Measurements from ENCODE around the gene CHMP3. TPM values are rescaled to one million over a fixed set of nuclear protein-coding genes. Genes with fewer than 3 reads are reported as not detected.
A peak's percentile ranks its signal among the peaks of the same experiment; 100 is the strongest.
"Not testable (repeated sequence)": the region's sequence is repeated elsewhere in the genome, so short reads cannot be mapped to it uniquely, and the experiment has no call there.

Gene CHMP3
- 52.5 and 69.4 TPM in 2 replicates for total RNA-seq (2014; rRNA removed; shearing (Covaris generic); ENCODE audit: low replicate concordance)

DNA sequence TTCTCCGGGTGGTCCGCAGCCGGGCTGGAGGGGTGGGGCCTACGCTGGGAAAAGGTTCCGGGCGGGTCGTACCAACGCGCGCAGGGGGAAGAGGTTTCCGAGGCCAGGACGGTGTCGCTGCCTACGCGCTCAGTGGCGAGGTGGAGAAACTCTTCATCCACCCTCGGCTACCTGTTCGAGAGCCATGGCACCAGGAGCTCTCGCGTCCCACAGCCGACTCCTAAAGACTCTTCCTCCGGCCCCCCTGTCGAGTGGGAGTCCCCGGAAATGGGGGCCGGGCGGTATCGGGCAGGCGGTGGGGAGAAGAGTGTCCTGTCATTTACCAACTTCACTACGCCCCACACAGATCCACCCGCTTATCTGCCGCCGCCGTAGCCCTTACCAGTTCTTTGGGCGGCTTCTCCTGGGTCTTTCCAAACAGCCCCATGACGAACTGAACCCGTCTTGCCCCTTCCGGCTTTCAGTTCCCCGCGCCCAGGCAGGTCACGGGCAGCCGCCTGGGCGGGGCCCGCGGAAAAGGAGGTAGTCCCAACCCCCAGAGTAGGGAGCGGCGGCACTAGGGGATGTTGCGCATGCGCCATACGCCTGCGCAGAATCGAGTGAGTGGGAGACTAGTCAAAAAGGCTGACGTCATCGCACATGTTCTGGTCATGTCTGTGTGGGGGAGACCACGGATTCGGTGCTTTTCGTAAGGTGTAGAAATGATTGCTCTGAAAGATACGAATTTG lies at the start of gene CHMP3:
CHMP3 (minus strand) TSS at position 522 of the 728 bp plus-strand sequence; CDS start at position 427, 95 bp downstream.
- H3K9me3 ChIP-seq = no peaks in the 10 kb centered on the region
- DNase-seq = peak; percentile 94
- no peaks in the 10 kb centered on the region for H3K27me3 ChIP-seq
- peaks cover 14% of the 10 kb centered on the region for H3K36me3 ChIP-seq
- peak within 1 kb of the TSS; percentile 99 for H3K4me3 ChIP-seq

DNA sequence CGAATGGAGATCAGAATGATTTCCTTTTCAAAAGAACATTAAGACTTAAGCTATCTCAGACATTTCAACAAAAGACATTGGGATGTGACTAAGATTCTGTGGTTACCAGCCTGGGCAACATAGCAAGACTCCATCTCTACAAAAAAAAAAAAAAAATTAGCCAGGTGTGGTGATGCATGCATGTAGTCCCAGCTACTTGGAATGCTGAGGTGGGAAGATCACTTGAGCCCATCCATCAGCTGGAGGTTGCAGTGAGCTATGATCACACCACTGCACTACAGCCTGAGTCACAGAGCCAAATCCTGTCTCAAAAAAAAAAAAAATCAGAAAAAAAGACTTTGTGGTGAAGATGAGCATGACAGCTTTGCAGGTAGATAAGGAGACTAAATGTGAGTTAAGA lies 47.6 kb upstream of the CHMP3 start:
- DNase-seq = no peak
- Histone ChIP-seq H3K4me3 (no peak overlapping the region), H3K36me3 (peaks cover 14% of the 10 kb centered on the region), H3K27me3 (no peaks in the 10 kb centered on the region), H3K9me3 (no peaks in the 10 kb centered on the region)

DNA sequence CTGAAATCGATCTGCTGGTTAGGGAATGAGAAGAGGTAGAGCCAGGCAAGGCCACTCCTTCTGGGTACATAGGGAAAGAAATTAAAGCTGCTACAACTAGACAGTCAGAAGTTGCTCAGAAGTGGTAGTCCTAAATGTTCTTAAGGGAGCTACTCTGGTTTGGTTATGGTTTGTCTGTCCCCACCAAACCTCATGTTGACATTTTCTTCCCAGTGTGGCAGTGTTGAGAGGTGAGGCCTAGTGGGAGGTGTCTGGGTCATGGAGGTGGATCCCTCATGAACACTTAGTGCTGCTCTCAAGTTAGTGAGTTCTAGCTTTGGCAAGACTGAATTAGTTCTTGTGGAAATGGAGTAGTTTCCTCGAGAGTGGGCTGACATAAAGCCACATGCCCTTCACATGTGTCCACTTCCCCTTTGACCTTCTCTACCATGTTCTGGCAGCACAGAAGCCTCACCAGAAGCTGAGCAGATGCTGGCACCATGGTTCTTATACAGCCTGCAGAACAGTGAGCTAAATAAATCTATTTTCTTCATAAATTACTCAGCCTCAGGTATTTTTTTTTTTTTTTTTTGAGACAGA lies 45.7 kb upstream of the CHMP3 start:
- H3K27me3 ChIP-seq = no peaks in the 10 kb centered on the region
- DNase-seq = no peak
- peaks cover 18% of the 10 kb centered on the region for H3K36me3 ChIP-seq
- no peak overlapping the region for H3K4me3 ChIP-seq
- no peaks in the 10 kb centered on the region for H3K9me3 ChIP-seq

DNA sequence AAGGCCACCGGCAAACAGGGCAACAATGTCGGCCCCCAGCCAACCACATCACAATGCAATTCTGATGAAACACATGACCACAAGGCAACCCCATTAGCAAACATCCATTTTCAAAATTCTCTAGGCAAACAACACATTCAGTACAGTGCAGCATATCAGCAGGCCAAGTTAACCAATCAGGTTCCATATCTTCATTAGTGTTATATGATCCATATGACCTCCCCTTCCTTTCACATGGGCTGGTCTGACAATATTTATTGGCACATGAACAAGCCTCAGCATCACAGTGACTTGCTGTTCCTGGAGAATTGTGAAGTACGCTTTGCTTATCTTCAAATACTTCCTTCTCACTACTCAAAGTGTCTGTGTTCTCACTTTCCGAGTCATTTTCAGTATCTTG lies 40.7 kb upstream of the CHMP3 start:
- no peak for DNase-seq
- Histone ChIP-seq H3K9me3 (no peaks in the 10 kb centered on the region), H3K36me3 (peaks cover 12% of the 10 kb centered on the region), H3K27me3 (no peaks in the 10 kb centered on the region), H3K4me3 (no peak overlapping the region)

DNA sequence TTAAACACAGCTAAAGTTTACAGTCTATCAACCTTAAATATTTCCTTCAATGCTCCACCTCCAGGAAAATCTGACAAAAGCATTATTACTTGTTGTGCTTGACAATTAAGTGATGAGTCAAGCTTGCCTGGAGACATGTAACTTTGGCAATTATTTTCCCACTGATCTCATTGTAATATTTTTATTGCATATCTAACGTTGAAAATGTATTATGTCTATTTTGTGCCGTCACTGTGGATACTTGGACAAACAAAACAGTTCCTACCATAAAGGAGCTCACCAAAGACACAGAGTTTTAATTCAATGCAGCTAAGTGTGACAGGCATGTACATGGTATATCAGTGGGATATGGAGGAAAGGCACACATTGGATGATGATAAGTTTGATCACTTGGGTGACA lies 35.7 kb upstream of the CHMP3 start:
- peaks cover 1% of the 10 kb centered on the region; the same call in 1 of the 2 replicates for H3K36me3 ChIP-seq
- DNase-seq = no peak
- no peaks in the 10 kb centered on the region for H3K9me3 ChIP-seq
- no peaks in the 10 kb centered on the region for H3K27me3 ChIP-seq
- no peak overlapping the region for H3K4me3 ChIP-seq

DNA sequence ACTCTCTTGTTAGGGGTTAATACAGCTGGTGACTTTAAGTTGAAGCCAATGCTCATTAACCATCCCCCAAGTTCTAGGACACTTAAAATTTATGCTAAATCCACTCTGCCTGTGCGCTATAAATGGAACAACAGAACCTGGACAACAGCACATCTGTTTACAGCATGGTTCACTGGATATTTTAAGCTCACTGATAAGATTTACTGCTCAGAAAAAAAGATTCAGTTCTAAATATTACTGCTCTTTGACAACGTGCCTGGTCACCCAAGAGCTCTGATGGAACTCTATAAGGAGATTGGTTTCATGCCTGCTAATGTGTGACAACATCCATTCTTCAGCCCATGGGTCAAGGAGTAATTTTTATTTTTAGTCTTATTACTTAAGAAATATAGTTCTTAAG lies 32.9 kb upstream of the CHMP3 start:
- no peak for DNase-seq
- Histone ChIP-seq H3K4me3 (no peak overlapping the region), H3K27me3 (no peaks in the 10 kb centered on the region), H3K36me3 (no peaks in the 10 kb centered on the region), H3K9me3 (no peaks in the 10 kb centered on the region)

DNA sequence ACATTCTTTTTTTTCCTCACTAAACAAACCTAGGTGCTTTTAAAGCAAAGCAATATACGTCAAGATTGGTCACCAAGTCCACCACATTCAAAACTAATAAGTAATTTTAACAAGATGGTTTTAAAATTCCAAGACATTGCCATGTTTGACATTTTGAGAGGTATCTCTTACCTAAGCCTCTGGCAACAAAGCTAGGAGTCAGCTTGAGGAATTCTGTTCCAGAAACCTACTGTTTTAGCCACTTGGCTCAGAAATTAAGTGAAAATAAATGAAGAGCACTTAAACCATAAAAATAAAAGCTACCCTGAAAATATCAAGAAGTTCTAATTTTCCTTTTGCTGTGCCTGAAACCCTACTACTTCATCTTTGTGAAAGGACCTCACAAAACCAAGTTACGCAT lies 30.0 kb upstream of the CHMP3 start:
- Histone ChIP-seq H3K9me3 (no peaks in the 10 kb centered on the region), H3K36me3 (no peaks in the 10 kb centered on the region), H3K27me3 (no peaks in the 10 kb centered on the region; the same call in 1 of the 2 replicates), H3K4me3 (no peak overlapping the region)
- DNase-seq = no peak

DNA sequence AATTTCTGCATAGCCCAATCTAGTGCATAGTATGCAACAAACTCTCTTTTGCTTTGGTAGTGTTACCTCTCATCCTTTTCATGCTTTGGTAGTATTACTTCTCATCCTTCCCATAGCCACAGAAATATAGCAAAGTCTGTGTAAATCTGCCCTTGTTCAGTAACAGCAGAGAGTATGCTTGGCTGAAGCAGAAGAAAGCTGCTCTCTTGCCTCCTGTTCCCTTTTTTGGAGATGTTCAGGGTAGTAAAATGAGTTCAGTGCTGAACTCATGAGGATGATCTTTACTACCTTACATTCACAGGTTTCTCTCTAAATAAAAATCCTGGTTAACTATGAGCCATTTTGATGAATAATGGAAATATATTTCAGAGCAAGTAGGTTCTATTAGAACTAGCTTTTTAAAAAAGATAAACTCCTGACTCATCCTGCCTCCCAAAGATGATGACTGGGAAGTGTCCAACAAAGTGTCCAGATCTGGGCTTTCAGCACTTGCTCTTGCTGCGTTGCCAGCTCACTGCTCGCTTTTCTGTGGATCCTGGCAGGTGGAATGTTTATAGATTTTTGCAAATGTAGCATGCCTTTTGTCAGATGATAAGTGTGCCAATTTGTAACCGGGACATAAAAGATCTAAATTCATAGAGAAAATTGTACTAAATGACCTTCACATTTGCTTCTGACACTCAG lies 29.4 kb upstream of the CHMP3 start:
- Histone ChIP-seq H3K27me3 (no peaks in the 10 kb centered on the region; the same call in 1 of the 2 replicates), H3K36me3 (no peaks in the 10 kb centered on the region), H3K9me3 (no peaks in the 10 kb centered on the region), H3K4me3 (no peak overlapping the region)
- DNase-seq = peak; percentile 23

DNA sequence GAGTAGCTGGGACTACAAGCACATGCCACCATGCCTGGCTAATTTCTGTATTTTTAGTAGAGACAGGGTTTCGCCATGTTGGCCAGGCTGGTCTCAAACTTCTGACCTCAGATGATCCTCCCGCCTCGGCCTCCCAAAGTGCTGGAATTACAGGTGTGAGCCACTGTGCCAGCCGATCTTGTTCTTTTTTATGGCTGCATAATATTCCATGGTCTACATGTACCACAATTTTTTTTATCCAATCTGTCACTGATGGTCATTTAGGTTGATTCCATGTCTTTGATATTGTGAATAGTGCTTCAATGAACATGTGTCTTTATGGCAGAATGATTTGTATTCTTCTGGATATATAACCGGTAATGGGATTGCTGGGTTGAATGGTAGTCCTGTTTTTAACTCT lies 26.5 kb upstream of the CHMP3 start:
- H3K4me3 ChIP-seq, H3K9me3 ChIP-seq, DNase-seq, H3K27me3 ChIP-seq, H3K36me3 ChIP-seq: not testable (repeated sequence)

DNA sequence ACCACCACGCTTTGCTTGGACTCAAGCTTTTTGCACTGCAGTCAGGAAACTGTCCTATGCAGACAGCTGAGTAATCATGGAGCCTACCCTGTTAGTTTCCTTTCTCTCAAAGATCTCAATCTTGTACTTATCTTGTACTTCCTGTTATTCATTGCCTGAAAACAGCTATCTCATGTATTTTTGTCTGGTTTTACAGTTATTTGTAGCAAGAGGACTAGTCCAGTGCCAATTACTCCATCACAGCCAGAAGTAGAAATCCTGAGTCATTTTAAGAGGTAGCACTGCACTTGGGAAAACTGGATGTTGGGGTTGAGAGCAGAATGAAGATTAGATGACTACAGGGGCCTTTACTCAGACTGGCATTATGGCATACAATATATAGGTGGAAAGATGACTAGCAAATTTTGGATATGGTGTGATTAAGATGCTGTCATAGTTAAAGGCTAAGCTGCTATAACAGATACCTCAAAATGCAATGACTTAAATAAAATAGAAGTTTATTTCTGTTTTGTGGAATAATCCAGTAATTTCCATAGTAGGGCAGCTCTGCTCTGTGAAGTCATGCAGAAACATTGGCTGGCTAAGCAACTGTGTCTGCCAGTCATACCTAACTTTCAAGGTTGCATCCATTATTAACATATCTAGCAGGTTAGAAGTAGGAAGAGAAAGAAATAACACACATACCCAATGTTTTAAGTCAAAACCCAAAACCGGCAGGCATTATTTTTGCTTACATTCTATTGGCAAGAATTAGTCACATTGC lies 21.1 kb upstream of the CHMP3 start:
- Histone ChIP-seq H3K27me3 (no peaks in the 10 kb centered on the region), H3K9me3 (no peaks in the 10 kb centered on the region), H3K36me3 (no peaks in the 10 kb centered on the region), H3K4me3 (no peak overlapping the region)
- DNase-seq = no peak

DNA sequence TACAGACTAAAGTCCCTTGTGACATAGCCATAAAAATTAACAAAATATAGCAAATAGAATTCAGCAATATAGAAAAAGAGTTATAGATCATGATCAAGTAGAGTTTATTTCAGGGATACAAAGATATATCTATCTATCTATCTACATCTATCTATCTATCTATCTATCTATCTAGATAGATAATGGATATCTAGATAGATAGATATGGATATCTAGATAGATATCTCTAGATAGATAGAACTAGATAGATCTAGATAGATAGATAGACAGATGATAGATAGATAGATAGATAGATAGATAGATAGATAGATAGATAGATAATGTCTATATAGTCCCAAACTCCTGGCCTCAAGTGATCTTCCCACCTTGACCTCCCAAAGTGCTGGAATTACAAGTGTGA lies 17.3 kb upstream of the CHMP3 start:
- H3K9me3 ChIP-seq = no peaks in the 10 kb centered on the region
- no peak overlapping the region for H3K4me3 ChIP-seq
- H3K27me3 ChIP-seq = no peaks in the 10 kb centered on the region
- DNase-seq = no peak
- no peaks in the 10 kb centered on the region for H3K36me3 ChIP-seq

DNA sequence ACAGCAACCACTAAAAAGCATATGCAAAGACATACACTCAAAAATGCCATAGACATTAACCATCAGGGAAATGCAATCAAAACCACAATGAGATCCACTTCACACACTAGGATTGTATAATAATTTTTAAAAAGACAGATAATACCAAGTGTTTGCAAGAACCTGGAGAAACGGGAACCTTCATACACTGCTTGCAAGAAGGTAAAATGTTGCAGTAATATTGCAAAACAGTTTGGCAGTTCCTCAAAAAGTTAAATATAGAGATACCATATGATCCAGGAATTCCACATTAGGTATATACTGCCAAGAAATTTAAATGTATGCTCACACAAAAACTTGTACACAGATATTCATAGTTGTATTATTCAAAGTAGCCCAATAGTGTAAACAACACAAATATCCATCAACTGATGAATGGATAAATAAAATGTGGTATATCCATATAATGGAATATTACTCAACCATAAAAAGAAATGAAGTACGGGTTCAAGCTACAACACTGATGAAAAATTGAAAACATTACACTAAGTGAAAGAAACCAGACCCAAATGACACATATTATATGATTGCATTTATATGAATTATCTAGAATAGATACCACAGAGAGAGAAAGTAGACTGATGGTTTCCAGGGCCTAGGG lies 14.7 kb upstream of the CHMP3 start:
- DNase-seq = no peak
- Histone ChIP-seq H3K36me3 (no peaks in the 10 kb centered on the region), H3K9me3 (no peaks in the 10 kb centered on the region), H3K27me3 (no peaks in the 10 kb centered on the region), H3K4me3 (no peak overlapping the region)

DNA sequence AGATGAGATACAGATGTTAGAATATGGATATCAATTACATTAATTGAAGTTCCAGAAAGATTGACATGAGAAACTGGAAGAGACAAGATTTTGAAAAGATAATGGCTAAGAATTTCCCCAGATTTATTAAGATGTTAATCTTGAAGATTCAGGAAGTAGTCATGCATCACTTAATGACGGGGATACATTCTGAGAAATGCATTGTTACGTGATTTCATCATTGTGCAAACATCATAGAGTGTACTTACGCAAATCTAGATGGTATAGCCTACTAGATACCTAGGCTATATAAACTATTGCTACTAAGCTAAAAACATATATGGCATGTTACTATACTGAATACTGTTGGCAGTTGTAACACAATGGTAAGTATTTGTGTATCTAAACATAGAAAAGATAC lies 6.8 kb upstream of the CHMP3 start:
- H3K36me3 ChIP-seq = no peaks in the 10 kb centered on the region
- no peaks in the 10 kb centered on the region for H3K27me3 ChIP-seq
- no peak overlapping the region for H3K4me3 ChIP-seq
- H3K9me3 ChIP-seq = no peaks in the 10 kb centered on the region
- no peak for DNase-seq

DNA sequence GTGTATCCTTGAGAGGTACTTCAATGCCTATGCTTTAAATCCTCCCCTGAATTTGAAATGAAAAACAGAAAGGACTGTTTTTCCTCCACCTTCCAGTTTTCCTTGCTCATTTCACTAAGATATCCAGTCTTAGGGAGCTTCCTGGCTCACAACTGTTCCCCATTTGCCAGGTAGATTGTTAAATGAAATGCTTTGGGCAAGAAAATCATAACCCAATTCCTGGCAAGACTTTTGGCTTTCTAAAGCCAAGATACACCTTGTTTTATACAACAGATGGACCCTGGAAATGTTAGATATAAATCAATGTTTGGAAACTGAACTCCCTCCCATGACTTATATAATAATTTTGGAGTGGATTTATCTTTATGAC lies 3.6 kb upstream of the CHMP3 start:
- H3K9me3 ChIP-seq = no peaks in the 10 kb centered on the region
- DNase-seq = no peak
- no peak overlapping the region for H3K4me3 ChIP-seq
- peaks cover 5% of the 10 kb centered on the region for H3K36me3 ChIP-seq
- H3K27me3 ChIP-seq = no peaks in the 10 kb centered on the region

DNA sequence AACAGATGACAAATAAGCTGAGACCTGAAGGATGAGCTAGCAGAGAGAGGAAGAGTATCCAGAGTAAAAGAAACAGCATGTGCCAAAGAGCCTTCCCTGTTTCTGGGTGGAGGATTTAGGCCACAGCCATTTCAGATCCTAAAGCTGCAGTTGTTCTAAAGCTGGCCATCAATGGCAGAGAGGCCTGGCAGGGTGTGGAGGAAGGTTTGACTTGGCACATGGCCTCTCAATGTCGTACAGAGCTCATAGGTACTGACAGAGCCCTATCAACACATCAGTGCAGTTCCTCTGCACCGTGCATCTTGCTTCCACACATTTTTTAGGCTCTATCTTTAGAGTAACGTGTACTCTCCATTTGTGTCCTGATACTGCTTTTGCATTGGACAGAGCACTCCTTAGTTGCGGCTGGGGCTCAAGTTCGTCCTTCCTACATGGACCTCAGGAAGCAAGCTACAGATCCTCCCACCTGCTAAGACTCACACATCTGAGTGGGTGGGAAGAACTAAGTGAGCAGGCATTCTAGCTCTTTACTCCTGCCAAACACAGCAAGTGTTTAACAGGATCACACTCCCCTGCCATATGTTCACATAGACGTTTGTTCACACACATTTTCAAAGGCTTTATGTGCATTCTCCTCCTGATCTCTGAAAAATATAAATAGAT lies 3.0 kb upstream of the CHMP3 start:
- no peaks in the 10 kb centered on the region for H3K27me3 ChIP-seq
- no peak for DNase-seq
- H3K36me3 ChIP-seq = peaks cover 6% of the 10 kb centered on the region
- no peaks in the 10 kb centered on the region for H3K9me3 ChIP-seq
- no peak overlapping the region for H3K4me3 ChIP-seq

DNA sequence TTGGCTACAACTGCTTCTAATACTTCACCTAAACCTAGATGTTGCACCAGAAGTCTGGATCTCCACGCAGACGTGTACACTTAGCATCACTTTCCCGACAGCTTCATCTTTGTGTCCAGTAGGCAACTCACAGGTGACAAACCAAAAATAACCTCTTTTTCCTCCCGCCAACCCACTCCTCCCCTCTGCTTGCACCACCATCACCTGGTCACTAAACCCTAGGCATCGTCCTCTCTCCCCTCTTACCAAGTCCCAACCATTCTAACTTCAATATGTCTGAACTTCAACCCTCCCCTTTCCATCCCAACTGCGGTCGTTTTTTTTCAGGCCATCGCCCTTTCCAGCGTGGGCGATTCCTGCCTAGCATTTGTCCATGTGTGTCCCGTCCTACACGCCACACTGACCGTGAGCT lies 413 bp upstream of the CHMP3 start:
- H3K4me3 ChIP-seq = peak overlapping the region; percentile 99
- H3K27me3 ChIP-seq = no peaks in the 10 kb centered on the region
- H3K9me3 ChIP-seq = no peaks in the 10 kb centered on the region
- no peak for DNase-seq
- peaks cover 14% of the 10 kb centered on the region for H3K36me3 ChIP-seq
